Kidney (tissue), 22 donors: ENCODE measurements around the gene ESPNL. TPM values are rescaled to one million over a fixed set of nuclear protein-coding genes. Genes with fewer than 3 reads are reported as not detected.
"Not testable (repeated sequence)": the region's sequence is repeated elsewhere in the genome, so short reads cannot be mapped to it uniquely, and the experiment has no call there.

Experiments used
- DNase-seq, 5 donors: peaks; one replicate each; pipeline ENCODE4 v3.0.0-alpha.2; 2013 to 2020
- FAIRE-seq: peaks from 2 replicates; lab custom pipeline; 2012; peaks lifted over from hg19 to GRCh38; lab: Jason Lieb, UNC
- H3K27ac ChIP-seq, 2 donors: one replicate each; pipeline ENCODE4 v1.7.0; 2013; ENCODE audit warnings: low read depth in 2 of 2, low read length in 2 of 2, inconsistent platforms in 1 of 2
- H3K27me3 ChIP-seq: one replicate; pipeline ENCODE4 v1.7.1; 2013; ENCODE audit warnings: low read length, inconsistent platforms; ENCODE audit not compliant: control insufficient read depth, insufficient read depth
- H3K36me3 ChIP-seq, 3 donors: one replicate each; pipeline versions ENCODE4 v1.7.0 to v1.7.1; 2013; ENCODE audit warnings: low read length in 3 of 3, control low read depth in 1 of 3, inconsistent platforms in 1 of 3; ENCODE audit not compliant: insufficient read depth in 3 of 3, control insufficient read depth in 2 of 3
- H3K4me1 ChIP-seq, 3 donors: one replicate each; pipeline versions ENCODE4 v1.7.0 to v1.7.1; 2013; ENCODE audit warnings: low read length in 3 of 3, inconsistent platforms in 1 of 3, low read depth in 1 of 3; ENCODE audit not compliant: control insufficient read depth in 2 of 3, insufficient read depth in 2 of 3
- H3K4me3 ChIP-seq, 3 donors: one replicate each; pipeline versions ENCODE4 v1.7.0 to v1.8.1; 2013; ENCODE audit warnings: low read length in 3 of 3, control low read depth in 1 of 3, inconsistent platforms in 1 of 3
- H3K9ac ChIP-seq, 3 donors: one replicate each; pipeline versions ENCODE4 v1.7.0 to v1.7.1; 2013; ENCODE audit warnings: low read length in 3 of 3, control low read depth in 1 of 3, inconsistent platforms in 1 of 3
- H3K9me3 ChIP-seq, 3 donors: one replicate each; pipeline versions ENCODE4 v1.7.0 to v1.7.1; 2013; ENCODE audit warnings: low read length in 3 of 3, control low read depth in 1 of 3, inconsistent platforms in 1 of 3; ENCODE audit not compliant: control insufficient read depth in 2 of 3, insufficient read depth in 1 of 3
- CTCF ChIP-seq: IDR thresholded peaks from 3 replicates; pipeline ENCODE4 v1.5.1; 2012; ENCODE audit warnings: mild to moderate bottlenecking, moderate library complexity, borderline replicate concordance; ENCODE audit not compliant: insufficient read depth; ENCODE audit errors: extremely low read depth
- intact Hi-C: fragments of 100-400 bp; cut with DNase I; formaldehyde crosslinking; loops from one replicate; pipeline ENCODE4 v1.11.1; 2022
- long read RNA-seq, 10 donors: library from polyadenylated mRNA in 1 of 10; unstranded in 1 of 10; transcript quantifications; one replicate each; pipeline ENCODE4 v2.0.0 and lab custom pipeline, GENCODE V29; 2021 to 2026
- polyA plus RNA-seq: library from polyadenylated mRNA; stranded (reverse); fragments of 350-450 nt; fragmentation: Illumina TruSeq; extraction: RNeasy Lipid Tissue Mini Kit (QIAGEN cat#74804); gene quantifications from one replicate; pipeline ENCODE4 v1.2.3, GENCODE V29; 2014; ENCODE audit warnings: low read depth, low replicate concordance; ENCODE audit not compliant: insufficient read depth
- total RNA-seq: library from RNA; stranded (reverse); fragmentation: NEBNext Ultra II Directional; extraction: Animal tissue kit (Norgen Biotek cat#: 25700); gene quantifications from one replicate; pipeline ENCODE4 v1.2.1, GENCODE V29; 2021
- donor health status: control.
- donor health status: control.
- donor health status: control.
- donor health status: control.
- donor health status: control.
- donor health status: DM: yes; HTN: yes; CAD: no.
- donor health status: Normal renal cell carcinoma (clear cell type).

The ESPNL gene
- total RNA-seq = 2.7 TPM
- polyA plus RNA-seq = 0.28 TPM
- long read RNA-seq, donor 1 = 0 reads
- long read RNA-seq, donor 2 = 0 reads
- long read RNA-seq, donor 3 = 0 reads
- long read RNA-seq, donor 4 = 0 reads
- long read RNA-seq, donor 5 = 0 reads
- long read RNA-seq, donor 6 = 0 reads
- long read RNA-seq, donor 7, partial matches to known transcripts = 1 of 3 reads
- long read RNA-seq, donor 7, other reads (novel, unspliced or antisense) = 2 of 3 reads
- long read RNA-seq, donor 8 = 0 reads
- long read RNA-seq, donor 9 = 0 reads
- long read RNA-seq, donor 10 = 0 reads

GRCh38 chr2:238100049-238100820 lies at the start of gene ESPNL:
TSS of gene ESPNL (plus strand) at chr2:238100340. CDS start at chr2:238100420, 80 bp downstream.
- Histone ChIP-seq H3K4me3 (no peak within 1 kb of the TSS), H3K27ac (no peak within 1 kb of the TSS), H3K9me3 (no peaks in the 10 kb centered on the region), H3K36me3 (peaks cover 0 to 2% (median 0%) of the 10 kb centered on the region in 3 donors), H3K4me1 (no peaks in the 10 kb centered on the region), H3K27me3 (no peaks in the 10 kb centered on the region), H3K9ac (no peak within 1 kb of the TSS)
- FAIRE-seq (no peak), DNase-seq (peak in 2 of 5 donors; percentile 45 to 64)
- no peak for TF ChIP-seq CTCF
- intact Hi-C loops = no loop called here

- Histone ChIP-seq H3K9me3 (peaks cover 0 to 4% (median 0%) of the 10 kb centered on the region in 3 donors), H3K9ac (no peak overlapping the region), H3K27ac (no peak overlapping the region), H3K36me3 (no peaks in the 10 kb centered on the region), H3K4me1 (no peaks in the 10 kb centered on the region), H3K4me3 (no peak overlapping the region), H3K27me3 (no peaks in the 10 kb centered on the region)
- TF ChIP-seq CTCF = no peak
- intact Hi-C loops = no loop called here
- DNase-seq (no peak), FAIRE-seq (no peak)
Measured at GRCh38 chr2:238053191-238053776, 46.9 kb upstream of the ESPNL start.

GRCh38 chr2:238055841-238056240 lies 44.3 kb upstream of the ESPNL start:
- FAIRE-seq = no peak
- intact Hi-C loops = no loop called here
- no peak for DNase-seq

GRCh38 chr2:238057696-238058575 lies 42.2 kb upstream of the ESPNL start:
- H3K9me3 ChIP-seq, H3K4me1 ChIP-seq, H3K27me3 ChIP-seq, FAIRE-seq, H3K27ac ChIP-seq, H3K4me3 ChIP-seq, DNase-seq, intact Hi-C loops, H3K36me3 ChIP-seq, H3K9ac ChIP-seq: not testable (repeated sequence)

More at GRCh38 chr2:238055841-238056240, 44.3 kb upstream of the ESPNL start:
- Histone ChIP-seq H3K27ac (no peak overlapping the region), H3K9ac (no peak overlapping the region), H3K4me3 (no peak overlapping the region), H3K27me3 (no peaks in the 10 kb centered on the region), H3K4me1 (peaks cover 0 to 7% (median 5%) of the 10 kb centered on the region in 3 donors), H3K9me3 (no peaks in the 10 kb centered on the region), H3K36me3 (no peaks in the 10 kb centered on the region)
- TF ChIP-seq CTCF = no peak
